Neural cell (in vitro differentiated cells): ENCODE results near the gene SSBP3.

Experiments
- EZH2 ChIP-seq: fragments of 200-600, 300-800 bp; shearing (Covaris generic), sonication (generic); IDR thresholded peaks from 2 replicates; pipeline ENCODE4 v1.6.1; 2014; ENCODE audit warnings: antibody characterized with exemption, low read length, borderline replicate concordance, mild to moderate bottlenecking; ENCODE audit not compliant: insufficient read depth, poor library complexity, severe bottlenecking
- RAD21 ChIP-seq: fragments of 450-650 bp; conservative IDR thresholded peaks from 2 replicates; pipeline ENCODE4 v1.6.1; 2014; ENCODE audit warnings: antibody characterized with exemption, mild to moderate bottlenecking, moderate library complexity
- TF ChIP-seq, protein P1 (sequence below): IDR thresholded peaks from 2 replicates; pipeline ENCODE4 v1.6.1; 2012; ENCODE audit warnings: borderline replicate concordance

GRCh38 chr1:54271341-54271740 lies 134.9 kb downstream of the SSBP3 start:
- TF ChIP-seq, protein P1, sequence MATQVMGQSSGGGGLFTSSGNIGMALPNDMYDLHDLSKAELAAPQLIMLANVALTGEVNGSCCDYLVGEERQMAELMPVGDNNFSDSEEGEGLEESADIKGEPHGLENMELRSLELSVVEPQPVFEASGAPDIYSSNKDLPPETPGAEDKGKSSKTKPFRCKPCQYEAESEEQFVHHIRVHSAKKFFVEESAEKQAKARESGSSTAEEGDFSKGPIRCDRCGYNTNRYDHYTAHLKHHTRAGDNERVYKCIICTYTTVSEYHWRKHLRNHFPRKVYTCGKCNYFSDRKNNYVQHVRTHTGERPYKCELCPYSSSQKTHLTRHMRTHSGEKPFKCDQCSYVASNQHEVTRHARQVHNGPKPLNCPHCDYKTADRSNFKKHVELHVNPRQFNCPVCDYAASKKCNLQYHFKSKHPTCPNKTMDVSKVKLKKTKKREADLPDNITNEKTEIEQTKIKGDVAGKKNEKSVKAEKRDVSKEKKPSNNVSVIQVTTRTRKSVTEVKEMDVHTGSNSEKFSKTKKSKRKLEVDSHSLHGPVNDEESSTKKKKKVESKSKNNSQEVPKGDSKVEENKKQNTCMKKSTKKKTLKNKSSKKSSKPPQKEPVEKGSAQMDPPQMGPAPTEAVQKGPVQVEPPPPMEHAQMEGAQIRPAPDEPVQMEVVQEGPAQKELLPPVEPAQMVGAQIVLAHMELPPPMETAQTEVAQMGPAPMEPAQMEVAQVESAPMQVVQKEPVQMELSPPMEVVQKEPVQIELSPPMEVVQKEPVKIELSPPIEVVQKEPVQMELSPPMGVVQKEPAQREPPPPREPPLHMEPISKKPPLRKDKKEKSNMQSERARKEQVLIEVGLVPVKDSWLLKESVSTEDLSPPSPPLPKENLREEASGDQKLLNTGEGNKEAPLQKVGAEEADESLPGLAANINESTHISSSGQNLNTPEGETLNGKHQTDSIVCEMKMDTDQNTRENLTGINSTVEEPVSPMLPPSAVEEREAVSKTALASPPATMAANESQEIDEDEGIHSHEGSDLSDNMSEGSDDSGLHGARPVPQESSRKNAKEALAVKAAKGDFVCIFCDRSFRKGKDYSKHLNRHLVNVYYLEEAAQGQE, result no peak
- TF ChIP-seq EZH2 (no peak), RAD21 (no peak)
